HepG2 (cell line): Measurements from ENCODE around the gene PLD1. TPM values are rescaled to one million over a fixed set of nuclear protein-coding genes. Genes with fewer than 3 reads are reported as not detected.
A peak's percentile ranks its signal among the peaks of the same experiment; 100 is the strongest.

Experiments used
- ASH2L ChIP-seq: fragments of 300-600, 200-600 bp; sonication (generic); IDR thresholded peaks from 2 replicates; pipeline ENCODE4 v1.7.0; 2017; ENCODE audit warnings: low read depth, mild to moderate bottlenecking, moderate library complexity, mixed read lengths, low read length; ENCODE audit not compliant: insufficient read length
- CSRNP2 ChIP-seq: sonication (generic); formaldehyde crosslinking; conservative IDR thresholded peaks from 2 replicates; pipeline ENCODE4 v1.8.0; 2022; ENCODE audit warnings: low read depth, missing genetic modification reagents
- CTCF ChIP-seq: sonication (generic); formaldehyde crosslinking; IDR thresholded peaks from 2 replicates; pipeline ENCODE4 v1.5.0; 2020; ENCODE audit warnings: mild to moderate bottlenecking, missing genetic modification reagents, moderate library complexity
- FLYWCH1 ChIP-seq: sonication (generic); formaldehyde crosslinking; IDR thresholded peaks from 2 replicates; pipeline ENCODE4 v1.8.1; 2023; ENCODE audit warnings: mild to moderate bottlenecking, missing genetic modification reagents
- FOXJ3 ChIP-seq: sonication (generic); formaldehyde crosslinking; IDR thresholded peaks from 2 replicates; pipeline ENCODE4 v1.4.0; 2020; ENCODE audit warnings: missing genetic modification reagents, mild to moderate bottlenecking, borderline replicate concordance
- FOXP1 ChIP-seq, 2 experiments: fragments of 450-650 bp in 1 of 2; IDR thresholded peaks; 2 replicates each; pipeline ENCODE4 v1.6.1; 2017 to 2018; ENCODE audit warnings: antibody characterized with exemption in 1 of 2
- HNF4A ChIP-seq: sonication (generic); formaldehyde crosslinking; IDR thresholded peaks from 2 replicates; pipeline ENCODE4 v1.4.0; 2020; ENCODE audit warnings: missing genetic modification reagents
- MBNL3 ChIP-seq: fragments of 250-450 bp; sonication (Bioruptor Pico); conservative IDR thresholded peaks from 2 replicates; pipeline ENCODE4 v1.8.0; 2022; ENCODE audit warnings: mild to moderate bottlenecking, inconsistent platforms
- PHB2 ChIP-seq: fragments of 450-650 bp; IDR thresholded peaks from 2 replicates; pipeline ENCODE4 v1.6.1; 2018; ENCODE audit not compliant: partially characterized antibody
- POGZ ChIP-seq: sonication (generic); formaldehyde crosslinking; IDR thresholded peaks from 2 replicates; pipeline ENCODE4 v1.4.0; 2020; ENCODE audit warnings: mild to moderate bottlenecking, missing genetic modification reagents
- RAD51 ChIP-seq: fragments of 450-650 bp; IDR thresholded peaks from 2 replicates; pipeline ENCODE4 v1.6.1; 2016; ENCODE audit warnings: borderline replicate concordance
- TBX2 ChIP-seq: sonication (generic); formaldehyde crosslinking; IDR thresholded peaks from 2 replicates; pipeline ENCODE4 v1.5.0; 2020; ENCODE audit warnings: missing genetic modification reagents, mild to moderate bottlenecking, borderline replicate concordance
- YEATS2 ChIP-seq: sonication (generic); formaldehyde crosslinking; IDR thresholded peaks from 2 replicates; pipeline ENCODE4 v1.4.0; 2020; ENCODE audit warnings: missing genetic modification reagents, borderline replicate concordance
- ZBTB2 ChIP-seq: sonication (generic); formaldehyde crosslinking; IDR thresholded peaks from 2 replicates; pipeline ENCODE4 v1.8.0; 2022; ENCODE audit warnings: low read depth, missing genetic modification reagents
- ZNF678 ChIP-seq: sonication (generic); formaldehyde crosslinking; IDR thresholded peaks from 2 replicates; pipeline ENCODE4 v1.4.0; 2020; ENCODE audit warnings: mild to moderate bottlenecking, missing genetic modification reagents
- polyA plus RNA-seq, 8 experiments: library from polyadenylated mRNA; depleted of rRNA in 3 of 8; stranded (reverse) in 7 of 8; unstranded in 1 of 8; fragments of >200 nt; fragmentation: Illumina TruSeq in 4 of 8; extraction: Trizol in 4 of 8; gene quantifications; 2 replicates each; pipeline versions ENCODE4 v1.2.1 to v1.2.3, GENCODE V29; 2011 to 2016; ENCODE audit warnings: low read depth in 4 of 8, missing spikeins in 1 of 8, mixed read lengths in 1 of 8; ENCODE audit not compliant: insufficient read depth in 1 of 8
- total RNA-seq, 5 experiments: library from RNA; depleted of rRNA; stranded (reverse); fragments of >200 nt; fragmentation: Illumina TruSeq; extraction: Trizol; gene quantifications; 2 replicates each; pipeline ENCODE4 v1.2.3, GENCODE V29; 2016; ENCODE audit warnings: low read depth in 1 of 5
- TF ChIP-seq, protein P1 (sequence below): sonication (generic); formaldehyde crosslinking; IDR thresholded peaks from 2 replicates; pipeline ENCODE4 v1.4.0; 2020; ENCODE audit warnings: mild to moderate bottlenecking, missing genetic modification reagents
- TF ChIP-seq, protein P2 (sequence below): sonication (generic); formaldehyde crosslinking; IDR thresholded peaks from 2 replicates; pipeline ENCODE4 v1.5.1; 2020; ENCODE audit warnings: mild to moderate bottlenecking, missing genetic modification reagents, moderate library complexity
- TF ChIP-seq, protein P3 (sequence below): sonication (generic); formaldehyde crosslinking; IDR thresholded peaks from 2 replicates; pipeline ENCODE4 v1.4.0; 2020; ENCODE audit warnings: missing genetic modification reagents

PLD1 gene
- total and polyA plus RNA-seq, 2 of the 13 experiments (the other 11 are each of a cell fraction or from before 2014, with no cell fraction given): 27.1 to 59.4 TPM

DNA sequence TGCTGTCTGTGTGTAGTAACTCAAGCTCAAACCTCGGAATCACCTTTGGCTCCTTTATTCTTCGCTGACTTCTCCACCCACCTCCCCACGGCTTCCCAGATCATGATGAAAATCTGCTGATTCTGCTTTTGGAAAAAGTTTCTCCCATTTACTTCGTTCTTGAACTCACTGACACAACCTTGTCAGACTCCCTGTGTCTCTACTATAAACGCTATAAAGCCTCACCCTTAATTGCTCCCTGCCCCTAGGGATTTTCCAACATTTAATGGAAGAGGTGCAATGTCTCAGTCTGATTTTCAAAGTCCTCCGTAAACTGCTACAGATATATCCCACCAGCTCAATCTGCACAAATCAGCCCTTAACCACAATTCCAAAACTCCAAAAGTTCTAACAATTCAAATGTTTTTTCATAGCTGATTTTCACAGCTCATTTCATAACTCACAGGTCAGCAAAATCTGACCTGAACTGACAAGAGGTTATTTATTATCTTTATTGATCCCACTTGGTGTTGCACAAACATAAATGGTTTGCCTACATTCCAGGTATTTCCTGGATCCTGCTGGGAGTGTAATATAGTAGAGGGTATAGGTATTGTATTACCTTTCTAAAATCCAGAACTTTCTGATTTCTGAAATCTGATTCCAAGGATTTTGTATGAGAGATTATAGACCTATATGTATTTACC is 129.4 kb downstream of the PLD1 start (continued):
- TF ChIP-seq CSRNP2 (CRISPR knock-in tag) (no peak), ASH2L (no peak), PHB2 (no peak), CTCF (CRISPR knock-in tag) (no peak), POGZ (peak; percentile 38; the same call in 1 of the 2 replicates), ZNF678 (no peak), FLYWCH1 (CRISPR knock-in tag) (no peak), TBX2 (CRISPR knock-in tag) (0 out of 2 replicates have a peak, but pooled peaks have one; percentile 22), ZBTB2 (CRISPR knock-in tag) (no peak), RAD51 (no peak), FOXP1 (IDR thresholded peaks at IDR 0.05) (no peak), FOXP1 (CRISPR knock-in tag; IDR thresholded peaks at IDR 0.05) (peak; percentile 74), HNF4A (peak; percentile 49), YEATS2 (CRISPR knock-in tag) (no peak), MBNL3 (no peak), FOXJ3 (CRISPR knock-in tag) (peak; percentile 77; the same call in 1 of the 2 replicates)
- TF ChIP-seq, protein P1, sequence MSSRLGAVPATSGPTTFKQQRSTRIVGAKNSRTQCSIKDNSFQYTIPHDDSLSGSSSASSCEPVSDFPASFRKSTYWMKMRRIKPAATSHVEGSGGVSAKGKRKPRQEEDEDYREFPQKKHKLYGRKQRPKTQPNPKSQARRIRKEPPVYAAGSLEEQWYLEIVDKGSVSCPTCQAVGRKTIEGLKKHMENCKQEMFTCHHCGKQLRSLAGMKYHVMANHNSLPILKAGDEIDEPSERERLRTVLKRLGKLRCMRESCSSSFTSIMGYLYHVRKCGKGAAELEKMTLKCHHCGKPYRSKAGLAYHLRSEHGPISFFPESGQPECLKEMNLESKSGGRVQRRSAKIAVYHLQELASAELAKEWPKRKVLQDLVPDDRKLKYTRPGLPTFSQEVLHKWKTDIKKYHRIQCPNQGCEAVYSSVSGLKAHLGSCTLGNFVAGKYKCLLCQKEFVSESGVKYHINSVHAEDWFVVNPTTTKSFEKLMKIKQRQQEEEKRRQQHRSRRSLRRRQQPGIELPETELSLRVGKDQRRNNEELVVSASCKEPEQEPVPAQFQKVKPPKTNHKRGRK (CRISPR knock-in tag): no peak
- TF ChIP-seq, protein P2, sequence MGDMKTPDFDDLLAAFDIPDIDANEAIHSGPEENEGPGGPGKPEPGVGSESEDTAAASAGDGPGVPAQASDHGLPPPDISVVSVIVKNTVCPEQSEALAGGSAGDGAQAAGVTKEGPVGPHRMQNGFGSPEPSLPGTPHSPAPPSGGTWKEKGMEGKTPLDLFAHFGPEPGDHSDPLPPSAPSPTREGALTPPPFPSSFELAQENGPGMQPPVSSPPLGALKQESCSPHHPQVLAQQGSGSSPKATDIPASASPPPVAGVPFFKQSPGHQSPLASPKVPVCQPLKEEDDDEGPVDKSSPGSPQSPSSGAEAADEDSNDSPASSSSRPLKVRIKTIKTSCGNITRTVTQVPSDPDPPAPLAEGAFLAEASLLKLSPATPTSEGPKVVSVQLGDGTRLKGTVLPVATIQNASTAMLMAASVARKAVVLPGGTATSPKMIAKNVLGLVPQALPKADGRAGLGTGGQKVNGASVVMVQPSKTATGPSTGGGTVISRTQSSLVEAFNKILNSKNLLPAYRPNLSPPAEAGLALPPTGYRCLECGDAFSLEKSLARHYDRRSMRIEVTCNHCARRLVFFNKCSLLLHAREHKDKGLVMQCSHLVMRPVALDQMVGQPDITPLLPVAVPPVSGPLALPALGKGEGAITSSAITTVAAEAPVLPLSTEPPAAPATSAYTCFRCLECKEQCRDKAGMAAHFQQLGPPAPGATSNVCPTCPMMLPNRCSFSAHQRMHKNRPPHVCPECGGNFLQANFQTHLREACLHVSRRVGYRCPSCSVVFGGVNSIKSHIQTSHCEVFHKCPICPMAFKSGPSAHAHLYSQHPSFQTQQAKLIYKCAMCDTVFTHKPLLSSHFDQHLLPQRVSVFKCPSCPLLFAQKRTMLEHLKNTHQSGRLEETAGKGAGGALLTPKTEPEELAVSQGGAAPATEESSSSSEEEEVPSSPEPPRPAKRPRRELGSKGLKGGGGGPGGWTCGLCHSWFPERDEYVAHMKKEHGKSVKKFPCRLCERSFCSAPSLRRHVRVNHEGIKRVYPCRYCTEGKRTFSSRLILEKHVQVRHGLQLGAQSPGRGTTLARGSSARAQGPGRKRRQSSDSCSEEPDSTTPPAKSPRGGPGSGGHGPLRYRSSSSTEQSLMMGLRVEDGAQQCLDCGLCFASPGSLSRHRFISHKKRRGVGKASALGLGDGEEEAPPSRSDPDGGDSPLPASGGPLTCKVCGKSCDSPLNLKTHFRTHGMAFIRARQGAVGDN (CRISPR knock-in tag): no peak
- TF ChIP-seq, protein P3, sequence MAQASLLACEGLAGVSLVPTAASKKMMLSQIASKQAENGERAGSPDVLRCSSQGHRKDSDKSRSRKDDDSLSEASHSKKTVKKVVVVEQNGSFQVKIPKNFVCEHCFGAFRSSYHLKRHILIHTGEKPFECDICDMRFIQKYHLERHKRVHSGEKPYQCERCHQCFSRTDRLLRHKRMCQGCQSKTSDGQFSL: no peak
